H1 (cell line): Measurements from ENCODE around the gene CACNA1D. TPM values are rescaled to one million over a fixed set of nuclear protein-coding genes. Genes with fewer than 3 reads are reported as not detected.
A peak's percentile ranks its signal among the peaks of the same experiment; 100 is the strongest.

Experiments
- CTCF ChIA-PET: fragments of 300-600 bp; sonication (Branson Sonifier 250); formaldehyde crosslinking; loops from one replicate; lab custom pipeline; 2021; ENCODE audit not compliant: partially characterized antibody; lab: Charles Lee
- POLR2A ChIA-PET: fragments of 300-600 bp; sonication (Branson Sonifier 250); formaldehyde crosslinking; loops from one replicate; lab custom pipeline; 2021; ENCODE audit warnings: inconsistent platforms; ENCODE audit not compliant: partially characterized antibody; lab: Charles Lee
- DNase-seq, 2 experiments: peaks; one replicate each; pipeline versions ENCODE4 v3.0.0 to v3.0.0-alpha.2; 2010 to 2022; ENCODE audit warnings: low spot score in 2 of 2, low read depth in 1 of 2, mixed read lengths in 1 of 2
- FAIRE-seq: peaks from 2 replicates; lab custom pipeline; 2011; peaks lifted over from hg19 to GRCh38; lab: Jason Lieb, UNC
- H2AFZ ChIP-seq: 2 replicates; pipeline ENCODE4 v1.8.1; 2012; ENCODE audit warnings: low read length, inconsistent platforms
- H2AK5ac ChIP-seq: 2 replicates; pipeline ENCODE4 v1.6.1; 2013; ENCODE audit warnings: low read depth, low read length
- H2BK120ac ChIP-seq: replicated peaks from 2 replicates; pipeline ENCODE3; 2013; ENCODE audit warnings: low read depth, low read length, inconsistent platforms
- H2BK12ac ChIP-seq: 2 replicates; pipeline ENCODE4 v1.6.1; 2013; ENCODE audit warnings: low read depth, low read length
- H2BK15ac ChIP-seq: 2 replicates; pipeline ENCODE4 v1.6.1; 2013; ENCODE audit warnings: low read length
- H2BK20ac ChIP-seq: 2 replicates; pipeline ENCODE4 v1.6.1; 2013; ENCODE audit warnings: low read length
- H2BK5ac ChIP-seq: 2 replicates; pipeline ENCODE4 v1.6.1; 2013; ENCODE audit warnings: low read depth, low read length
- H3K14ac ChIP-seq: 2 replicates; pipeline ENCODE4 v1.6.1; 2013; ENCODE audit warnings: inconsistent platforms; ENCODE audit not compliant: insufficient read length
- H3K18ac ChIP-seq: 2 replicates; pipeline ENCODE4 v1.6.1; 2013; ENCODE audit warnings: low read length; ENCODE audit errors: extremely low read depth
- H3K23ac ChIP-seq: 2 replicates; pipeline ENCODE4 v1.6.1; 2013; ENCODE audit warnings: inconsistent platforms; ENCODE audit not compliant: insufficient read length
- H3K23me2 ChIP-seq: 2 replicates; pipeline ENCODE4 v1.6.1; 2013; ENCODE audit warnings: low read depth, low read length
- H3K27ac ChIP-seq: 2 replicates; pipeline ENCODE4 v1.6.1; 2011; ENCODE audit warnings: low read depth, low read length, inconsistent platforms
- H3K27me3 ChIP-seq, 4 experiments: replicated peaks in 1 of 4; 1 replicate in 1 of 4; 2 replicates in 3 of 4; pipeline versions ENCODE4 v1.6.1 to v1.8.1; 2011 to 2013; ENCODE audit warnings: low read length in 3 of 4, mild to moderate bottlenecking in 3 of 4, inconsistent platforms in 2 of 4, mixed read lengths in 2 of 4, moderate library complexity in 1 of 4; ENCODE audit not compliant: control insufficient read depth in 3 of 4, insufficient read depth in 3 of 4; ENCODE audit errors: extremely low read depth in 1 of 4
- H3K36me3 ChIP-seq, 4 experiments: 2 replicates each; pipeline versions ENCODE4 v1.6.1 to v1.8.1; 2011 to 2013; ENCODE audit warnings: mild to moderate bottlenecking in 4 of 4, low read length in 3 of 4, moderate library complexity in 2 of 4, control low read depth in 1 of 4, inconsistent platforms in 1 of 4; ENCODE audit not compliant: insufficient read depth in 4 of 4, control insufficient read depth in 2 of 4
- H3K4ac ChIP-seq: replicated peaks from 2 replicates; pipeline ENCODE3; 2013; ENCODE audit warnings: low read length, low read depth, mixed read lengths, inconsistent platforms; ENCODE audit not compliant: insufficient read length
- H3K4me1 ChIP-seq, 4 experiments: replicated peaks in 1 of 4; 1 replicate in 1 of 4; 2 replicates in 3 of 4; pipeline versions ENCODE4 v1.6.1 to v1.8.1; 2011 to 2013; ENCODE audit warnings: low read length in 3 of 4, inconsistent platforms in 2 of 4, mixed read lengths in 1 of 4; ENCODE audit not compliant: insufficient read depth in 4 of 4, control insufficient read depth in 3 of 4
- H3K4me2 ChIP-seq, 2 experiments: 2 replicates each; pipeline versions ENCODE4 v1.6.1 to v1.8.1; 2011 to 2013; ENCODE audit warnings: low read depth in 2 of 2, low read length in 2 of 2, control low read depth in 1 of 2, inconsistent platforms in 1 of 2, mild to moderate bottlenecking in 1 of 2; ENCODE audit not compliant: insufficient read depth in 1 of 2
- H3K4me3 ChIP-seq, 4 experiments: fragments of 200-600, 300-600 bp in 1 of 4; sonication (generic), shearing (Covaris generic), sonication (Bioruptor Twin) in 1 of 4; 2 replicates each; pipeline versions ENCODE4 v1.5.1 to v1.8.1; 2011 to 2016; ENCODE audit warnings: low read length in 4 of 4, low read depth in 3 of 4, control low read depth in 2 of 4, inconsistent platforms in 2 of 4, mild to moderate bottlenecking in 2 of 4, mixed read lengths in 1 of 4, moderate library complexity in 1 of 4; ENCODE audit not compliant: insufficient read depth in 2 of 4; ENCODE audit errors: extremely low read depth in 1 of 4
- H3K56ac ChIP-seq: replicated peaks from 2 replicates; pipeline ENCODE3; 2013; ENCODE audit warnings: low read depth, mild to moderate bottlenecking, mixed read lengths, low read length, inconsistent platforms; ENCODE audit not compliant: insufficient read length
- H3K79me1 ChIP-seq: 2 replicates; pipeline ENCODE4 v1.6.1; 2013; ENCODE audit warnings: low read depth, low read length, control low read depth
- H3K79me2 ChIP-seq, 2 experiments: 2 replicates each; pipeline versions ENCODE4 v1.6.1 to v1.8.1; 2012 to 2013; ENCODE audit warnings: low read length in 2 of 2, mild to moderate bottlenecking in 2 of 2, inconsistent platforms in 1 of 2; ENCODE audit not compliant: insufficient read depth in 2 of 2, control insufficient read depth in 1 of 2
- H3K9ac ChIP-seq, 4 experiments: replicated peaks in 1 of 4; 1 replicate in 1 of 4; 2 replicates in 3 of 4; pipeline versions ENCODE4 v1.6.1 to v1.8.1; 2011 to 2013; ENCODE audit warnings: low read depth in 3 of 4, low read length in 3 of 4, control low read depth in 2 of 4, mild to moderate bottlenecking in 2 of 4, moderate library complexity in 2 of 4, inconsistent platforms in 1 of 4; ENCODE audit errors: extremely low read depth in 1 of 4
- H3K9me3 ChIP-seq, 2 experiments: 2 replicates each; pipeline versions ENCODE4 v1.6.1 to v1.8.1; 2012 to 2013; ENCODE audit warnings: mild to moderate bottlenecking in 2 of 2, moderate library complexity in 2 of 2, control low read depth in 1 of 2, inconsistent platforms in 1 of 2, low read depth in 1 of 2, low read length in 1 of 2, mixed read lengths in 1 of 2; ENCODE audit not compliant: insufficient read depth in 2 of 2
- H4K20me1 ChIP-seq, 2 experiments: replicated peaks in 1 of 2; 2 replicates each; pipeline versions ENCODE3 to v1.8.1; 2011 to 2013; ENCODE audit warnings: inconsistent platforms in 2 of 2, low read length in 2 of 2, mild to moderate bottlenecking in 1 of 2; ENCODE audit not compliant: insufficient read depth in 2 of 2, control insufficient read depth in 1 of 2
- H4K5ac ChIP-seq: 2 replicates; pipeline ENCODE4 v1.6.1; 2013; ENCODE audit warnings: low read length, low read depth, mixed read lengths, inconsistent platforms; ENCODE audit not compliant: insufficient read length
- H4K8ac ChIP-seq: 2 replicates; pipeline ENCODE4 v1.8.0; 2013; ENCODE audit warnings: mild to moderate bottlenecking, moderate library complexity, low read length, inconsistent platforms; ENCODE audit not compliant: insufficient read depth; ENCODE audit errors: extremely low read depth
- H4K91ac ChIP-seq: replicated peaks from 2 replicates; pipeline ENCODE3; 2013; ENCODE audit warnings: low read length, mixed read lengths, inconsistent platforms; ENCODE audit not compliant: insufficient read length
- SP4 ChIP-seq: IDR thresholded peaks from 2 replicates; pipeline ENCODE4 v1.6.1; 2012; ENCODE audit warnings: low read length, inconsistent platforms
- WGBS, 2 experiments: shearing (Covaris generic) in 1 of 2; methylation state at CpG; one replicate each; pipeline versions ENCODE4 v1.1.6 to v1.1.7; 2013 to 2015; ENCODE audit warnings: low lambda C conversion rate in 2 of 2, mixed read lengths in 2 of 2, inconsistent platforms in 1 of 2, low coverage in 1 of 2, missing lambda C conversion rate in 1 of 2; ENCODE audit not compliant: insufficient replicate concordance in 2 of 2, insufficient coverage in 1 of 2, insufficient read length in 1 of 2; ENCODE audit errors: extremely low coverage in 1 of 2, missing lambda C conversion rate in 1 of 2; 5-methylcytosine and 5-hydroxymethylcytosine counted together
- polyA plus RNA-seq, 7 experiments: library from polyadenylated mRNA; depleted of rRNA in 3 of 7; stranded (reverse) in 5 of 7; unstranded in 2 of 7; fragments of >200 nt in 5 of 7; fragments of 200-250 nt in 2 of 7; gene quantifications; 1 replicate in 5 of 7; 2 replicates in 1 of 7; 4 replicates in 1 of 7; pipeline versions ENCODE4 v1.2.1 to v1.2.3, GENCODE V29; 2011 to 2013; ENCODE audit warnings: missing spikeins in 2 of 7, mixed read lengths in 2 of 7
- total RNA-seq: library from RNA; stranded (reverse); fragmentation: NEBNext Ultra II Directional; extraction: Animal tissue kit (Norgen Biotek cat#: 25700); gene quantifications from 2 replicates; pipeline ENCODE4 v1.2.1, GENCODE V29; 2021

The CACNA1D gene
- total and polyA plus RNA-seq, 2 of the 8 experiments (the other 6 are each of a cell fraction or from before 2014, with no cell fraction given), result 2.0 to 2.9 TPM

- no peak for TF ChIP-seq SP4
- TF ChIP-seq, all 59 proteins: peak for 0
- no peak overlapping the region for H3K27ac ChIP-seq
- no peaks in the 10 kb centered on the region for H3K27me3 ChIP-seq
- H3K4me3 ChIP-seq, result no peak overlapping the region
- H2BK15ac ChIP-seq, result no peak overlapping the region
- no peaks in the 10 kb centered on the region for H3K9me3 ChIP-seq
- whole genome bisulfite sequencing, 2 experiments, result 93% methylated on average over 10 of the region's 10 CpGs; no CpG with 5 or more reads in 1 of the 2 experiments
- CTCF ChIA-PET, result interaction anchor here (1.0 kb wide), 1 partner anchor 26 kb away, joined by 4 read pairs; no protein-coding TSS in a partner anchor
- H2BK12ac ChIP-seq, result no peak overlapping the region
- H3K4me1 ChIP-seq, result peaks cover 1 to 7% (median 2%) of the 10 kb centered on the region in 4 experiments; a peak in 4 of 7 replicates
- H2BK20ac ChIP-seq, result no peak overlapping the region
- 0 out of 2 replicates have a peak, but pooled peaks cover 3% of the 10 kb centered on the region for H3K79me1 ChIP-seq
- H3K4ac ChIP-seq, result no peak overlapping the region
- H4K5ac ChIP-seq, result no peak overlapping the region
- no peak overlapping the region for H2BK120ac ChIP-seq
- no peak overlapping the region for H3K18ac ChIP-seq
- H3K23ac ChIP-seq, result no peak overlapping the region
- H3K79me2 ChIP-seq, result 0 out of 4 replicates have a peak, but pooled peaks cover 0 to 3% of the 10 kb centered on the region in 2 experiments
- H3K36me3 ChIP-seq, result peaks cover 0 to 6% (median 0%) of the 10 kb centered on the region in 4 experiments; a peak in 4 of 8 replicates
- no peaks in the 10 kb centered on the region for H3K23me2 ChIP-seq
- H4K8ac ChIP-seq, result peak overlapping the region; percentile 32; the same call in 1 of the 2 replicates
- H3K4me2 ChIP-seq, result no peak overlapping the region
- no peak overlapping the region for H2AK5ac ChIP-seq
- H4K91ac ChIP-seq, result no peak overlapping the region
- DNase-seq (no peak), FAIRE-seq (no peak)
- H3K56ac ChIP-seq, result no peak overlapping the region
- H3K14ac ChIP-seq, result no peak overlapping the region
- no peak overlapping the region for H3K9ac ChIP-seq
- H2AFZ ChIP-seq, result no peak overlapping the region
- POLR2A ChIA-PET, result interaction anchor here (1.3 kb wide), 1 partner anchor 11 kb away, joined by 3 read pairs; no protein-coding TSS in a partner anchor
- H4K20me1 ChIP-seq, result peaks cover 0 to 4% of the 10 kb centered on the region in 2 experiments
- H2BK5ac ChIP-seq, result no peak overlapping the region
Measured at GRCh38 chr3:53837331-53837730, 342.9 kb downstream of the CACNA1D start.
